Hepatocyte (in vitro differentiated cells): ENCODE measurements around the gene ZBTB7C.

Source experiments
- CTCF ChIP-seq: fragments of 200-600 bp; sonication (generic); IDR thresholded peaks from 2 replicates; pipeline ENCODE4 v1.5.1; 2016; ENCODE audit warnings: antibody characterized with exemption, mild to moderate bottlenecking; ENCODE audit not compliant: poor library complexity
- EZH2phosphoT487 ChIP-seq: fragments of 200-600 bp; sonication (generic); IDR thresholded peaks from one replicate; pipeline ENCODE4 v1.6.1; 2018; ENCODE audit warnings: antibody characterized with exemption, mild to moderate bottlenecking, low read depth, moderate library complexity; ENCODE audit not compliant: unreplicated experiment, severe bottlenecking

GRCh38 chr18:48216639-48217257 lies 192.4 kb downstream of the ZBTB7C start:
- TF ChIP-seq CTCF (no peak), EZH2phosphoT487 (no peak)
